Suppressor macrophage treated with lipopolysaccharide for 1 hour (primary cell): Measurements from ENCODE around the gene CPSF3.
"Not testable (repeated sequence)": the region's sequence is repeated elsewhere in the genome, so short reads cannot be mapped to it uniquely, and the experiment has no call there.

Experiments
- DNase-seq, 3 donors: peaks; one replicate each; pipeline ENCODE4 v3.0.0-alpha.2; 2020 to 2022

The CPSF3 gene

DNA sequence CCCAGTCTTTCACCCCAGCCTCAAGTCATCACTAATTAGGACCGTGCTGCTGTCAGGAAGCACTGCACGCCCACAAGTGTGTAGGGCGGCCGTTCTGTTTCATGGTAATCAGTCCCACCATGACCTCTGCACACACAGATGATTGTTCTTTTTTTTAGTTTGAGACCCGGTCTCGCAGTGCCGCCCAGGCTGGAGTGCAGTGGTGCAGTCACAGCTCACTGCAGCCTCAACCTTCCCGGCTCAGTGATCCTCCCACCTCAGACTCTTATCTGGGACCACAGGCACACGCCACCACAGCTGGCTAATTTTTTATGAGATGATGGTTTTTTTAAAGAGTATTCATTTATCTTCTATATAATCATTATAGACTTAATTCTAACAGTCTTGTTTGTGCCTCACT lies 49.1 kb downstream of the CPSF3 start:
- no peak for DNase-seq

DNA sequence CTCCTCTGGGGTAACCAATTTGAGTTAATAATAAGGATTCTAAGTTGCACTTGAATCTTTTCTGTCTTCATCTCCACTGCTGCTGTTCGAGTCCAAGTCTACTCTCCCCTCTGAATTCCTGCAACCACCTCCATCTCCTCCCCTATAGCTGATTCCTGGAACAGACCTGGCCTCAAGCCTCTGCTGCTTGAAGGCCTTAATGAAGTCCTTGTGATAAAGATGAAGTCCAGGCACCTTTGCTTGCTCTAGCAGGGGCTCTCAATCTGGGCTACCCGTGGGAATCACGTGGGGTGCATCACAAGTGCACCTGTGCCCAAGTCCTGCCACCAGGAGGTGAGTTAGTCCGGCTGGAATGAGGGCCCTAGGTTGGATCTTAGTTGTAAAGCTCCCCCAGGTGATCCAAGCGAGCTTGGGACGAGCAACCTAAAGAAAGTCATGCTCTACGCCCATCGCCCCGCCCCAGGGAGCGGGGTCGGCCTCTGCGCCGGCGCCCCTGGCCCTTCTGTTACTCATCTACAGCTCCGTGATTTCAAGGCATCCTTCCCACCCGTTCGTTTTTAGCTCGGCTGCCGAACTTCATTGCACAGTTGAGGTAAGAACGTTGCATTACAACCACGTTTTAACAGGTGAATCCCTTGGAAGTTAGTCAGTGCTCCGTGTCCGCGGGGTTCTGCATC lies 50.0 kb downstream of the CPSF3 start:
- DNase-seq: no peak

DNA sequence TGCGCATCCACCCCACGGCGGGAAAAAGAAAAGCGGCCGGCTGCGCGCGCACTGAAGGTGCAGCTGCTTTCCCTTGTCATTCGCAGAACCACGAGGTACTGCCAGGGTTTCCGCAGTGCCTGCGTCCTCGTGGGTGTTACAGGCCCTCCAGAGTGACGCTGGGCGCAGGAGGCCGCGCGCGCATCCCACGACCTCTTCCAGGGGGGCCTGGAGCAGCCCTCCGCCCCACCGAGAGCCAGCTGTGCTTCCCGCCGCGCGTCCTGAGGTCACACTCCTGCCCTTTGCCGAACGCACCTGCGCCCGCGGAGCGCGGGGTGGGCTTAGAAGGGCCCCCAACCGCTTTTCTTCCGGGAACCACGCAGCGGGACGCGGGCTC lies 50.5 kb downstream of the CPSF3 start:
- DNase-seq: peak; percentile 46 to 64 (median 50)

DNA sequence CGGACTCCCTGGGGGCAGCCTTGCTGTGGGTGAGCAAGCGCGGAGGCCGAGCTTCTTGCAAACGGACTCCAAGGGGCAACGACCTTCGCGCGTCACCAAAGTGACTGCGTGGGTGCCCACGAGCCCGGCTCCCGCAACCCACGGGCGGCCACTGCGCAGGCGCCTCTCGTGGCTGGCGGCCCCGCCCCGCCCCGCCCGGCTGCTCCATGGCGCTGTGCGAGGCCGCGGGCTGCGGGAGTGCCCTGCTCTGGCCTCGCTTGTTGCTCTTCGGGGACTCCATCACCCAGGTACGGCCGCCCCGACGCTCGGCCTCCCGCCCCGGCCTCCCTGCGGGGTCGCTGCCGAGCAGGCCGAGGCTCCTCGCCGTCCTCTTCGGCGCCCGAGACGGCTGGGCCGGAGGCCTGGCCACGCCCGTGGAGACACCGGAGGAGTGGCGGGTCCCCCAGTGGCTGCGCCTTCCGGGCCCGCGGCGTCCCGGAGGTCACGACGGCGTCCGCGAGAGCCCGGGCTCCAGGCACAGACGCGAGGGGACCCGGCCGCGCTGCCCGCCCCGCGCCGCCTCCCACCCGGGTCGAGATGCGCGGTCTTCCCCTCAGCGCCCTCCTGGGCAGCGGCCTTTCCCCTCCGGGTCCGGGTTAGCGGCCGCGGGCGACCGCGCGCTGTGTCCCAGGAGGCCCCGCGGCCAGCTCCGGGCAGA lies 51.1 kb downstream of the CPSF3 start, which contains the start of gene IAH1:
Gene IAH1 (plus strand): TSS at position 191 of the 697 bp plus-strand sequence. CDS start 16 bp downstream, at position 207.
- DNase-seq: peak; percentile 84 to 93 (median 91)

DNA sequence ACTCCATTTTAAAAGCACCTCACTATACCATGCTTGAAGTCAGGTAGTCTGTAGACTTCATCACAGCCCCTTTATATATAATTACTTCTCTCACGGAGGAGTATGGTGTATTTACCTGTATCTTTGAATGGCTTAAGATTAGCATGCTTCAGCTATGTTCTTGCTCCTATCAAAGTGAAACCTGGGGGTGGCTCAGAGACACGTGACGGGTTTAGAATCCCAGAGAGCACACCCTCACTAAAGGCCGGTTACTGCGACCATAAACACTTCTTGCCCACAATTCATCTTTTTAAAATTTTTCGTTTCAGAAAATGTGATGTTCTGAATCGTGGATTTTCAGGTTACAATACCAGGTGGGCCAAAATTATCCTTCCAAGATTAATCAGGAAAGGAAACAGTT lies 54.5 kb downstream of the CPSF3 start:
- DNase-seq: no peak

DNA sequence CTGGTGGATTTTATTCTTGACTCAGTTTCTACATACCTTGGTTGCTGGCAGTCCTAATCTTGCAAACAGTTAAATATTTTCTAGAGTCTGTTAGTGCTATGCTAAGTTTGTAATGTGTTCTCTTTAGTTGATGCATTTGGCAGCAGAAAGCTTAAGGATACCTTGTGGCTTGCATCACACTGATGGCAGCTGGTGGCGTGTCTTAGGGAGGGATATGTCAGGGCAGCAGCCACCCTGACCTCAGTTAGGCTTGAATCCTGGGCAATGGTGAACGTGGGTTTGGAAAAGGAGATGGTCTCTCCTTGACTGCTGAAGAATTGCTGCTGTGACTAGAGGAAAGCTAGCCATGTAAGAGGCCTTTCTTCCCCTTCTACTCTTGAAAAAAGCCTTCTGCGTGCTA lies 55.1 kb downstream of the CPSF3 start:
- no peak for DNase-seq

DNA sequence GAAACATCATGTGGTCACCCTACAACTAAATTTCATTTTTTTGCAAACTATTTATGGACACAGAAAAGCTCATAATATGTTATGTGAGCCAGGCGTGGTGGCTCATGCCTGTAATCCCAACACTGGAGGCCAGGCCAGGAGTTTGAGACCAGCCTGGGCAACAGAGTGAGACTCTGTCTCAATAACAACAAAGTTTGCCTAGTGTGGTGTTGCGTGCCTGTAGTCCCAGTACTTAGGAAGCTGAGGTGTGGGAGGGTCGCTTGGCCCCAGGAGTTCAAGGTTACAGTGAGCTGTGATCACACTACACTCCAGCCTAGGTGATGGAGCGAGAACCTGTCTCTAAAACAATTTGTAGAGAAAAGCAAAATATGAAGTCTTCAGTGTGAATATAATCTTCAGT lies 56.7 kb downstream of the CPSF3 start:
- no peak for DNase-seq

DNA sequence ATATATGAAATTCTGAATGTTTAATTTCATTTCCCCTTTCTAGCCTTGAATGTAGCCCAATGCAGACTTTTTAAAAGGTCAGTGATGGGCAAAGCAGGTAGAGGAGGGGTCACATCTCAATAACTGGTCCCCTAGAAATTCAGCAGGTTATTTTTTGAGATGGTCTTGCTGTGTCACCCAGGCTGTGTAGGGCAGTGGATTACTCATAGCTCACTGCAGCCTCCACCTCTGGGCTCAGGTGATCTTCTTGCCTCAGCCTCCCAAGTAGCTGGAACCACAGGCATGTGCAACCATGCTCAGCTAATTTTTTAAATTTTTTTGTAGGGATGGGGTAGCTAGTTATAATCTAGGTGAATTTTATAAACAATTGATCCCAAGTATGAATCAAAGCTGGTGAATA lies 59.7 kb downstream of the CPSF3 start:
- DNase-seq: no peak

DNA sequence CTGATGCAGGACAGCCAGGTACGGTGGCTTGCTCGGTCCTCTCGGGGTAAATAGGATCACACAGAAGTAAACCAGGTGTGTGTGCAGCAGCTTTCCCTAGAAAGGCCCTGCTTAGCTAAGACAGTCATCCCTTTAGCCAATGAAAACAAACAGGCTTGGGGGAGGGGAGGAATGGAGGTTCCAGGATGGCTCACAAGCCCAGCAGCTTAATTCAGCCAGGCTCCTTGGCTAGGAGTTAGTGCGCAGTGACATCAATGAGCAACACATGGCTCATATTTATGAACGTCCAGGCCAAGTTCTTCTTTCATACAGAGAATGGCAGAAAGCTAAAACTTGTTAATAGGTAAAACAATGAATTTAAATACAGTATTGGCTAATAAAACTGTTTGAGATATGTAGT lies 61.1 kb downstream of the CPSF3 start:
- no peak for DNase-seq

DNA sequence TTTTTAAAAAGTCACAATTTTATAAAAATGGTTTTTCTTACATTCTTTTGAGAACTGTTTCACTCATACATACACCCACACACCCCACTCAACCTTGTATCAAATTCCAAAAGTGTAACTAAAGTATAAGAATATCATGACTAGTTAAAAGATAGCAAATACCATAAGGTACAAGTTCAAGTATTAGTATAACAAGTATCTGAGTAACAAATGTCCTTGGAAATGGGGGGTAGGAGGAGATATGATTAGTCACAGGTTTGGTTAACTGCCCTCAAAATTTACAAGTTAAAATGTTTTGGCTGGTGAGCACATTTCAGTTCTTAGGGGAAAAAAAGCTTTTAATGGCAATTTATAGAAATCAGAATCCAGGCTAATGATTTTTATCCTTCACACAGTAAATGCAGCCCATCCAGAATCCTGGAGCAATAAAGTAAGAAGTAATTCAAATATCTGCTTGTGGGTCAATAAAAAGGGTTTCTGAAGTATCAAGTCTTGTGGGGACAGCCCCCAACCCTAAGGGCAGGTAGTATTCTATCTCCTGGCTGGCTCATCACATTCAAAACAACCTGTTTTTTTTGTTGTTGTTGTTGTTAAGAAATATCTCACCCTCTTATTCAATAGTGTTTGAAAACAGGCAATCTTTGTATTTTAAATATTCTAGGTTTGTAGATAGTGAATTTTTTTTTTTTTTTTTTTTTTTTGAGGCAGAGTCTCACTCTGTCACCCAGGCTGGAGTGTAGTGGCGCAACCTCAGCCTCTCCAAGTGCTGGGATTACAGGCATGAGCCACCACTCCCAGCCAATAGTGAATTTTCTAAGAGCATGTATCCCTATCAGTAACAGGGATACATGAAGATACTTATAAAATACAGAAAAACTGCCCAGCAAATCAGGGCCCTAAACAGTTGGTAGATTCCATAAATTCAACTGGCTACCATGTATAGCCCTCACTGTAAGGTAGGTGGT lies 65.4 kb downstream of the CPSF3 start:
- DNase-seq: no peak

DNA sequence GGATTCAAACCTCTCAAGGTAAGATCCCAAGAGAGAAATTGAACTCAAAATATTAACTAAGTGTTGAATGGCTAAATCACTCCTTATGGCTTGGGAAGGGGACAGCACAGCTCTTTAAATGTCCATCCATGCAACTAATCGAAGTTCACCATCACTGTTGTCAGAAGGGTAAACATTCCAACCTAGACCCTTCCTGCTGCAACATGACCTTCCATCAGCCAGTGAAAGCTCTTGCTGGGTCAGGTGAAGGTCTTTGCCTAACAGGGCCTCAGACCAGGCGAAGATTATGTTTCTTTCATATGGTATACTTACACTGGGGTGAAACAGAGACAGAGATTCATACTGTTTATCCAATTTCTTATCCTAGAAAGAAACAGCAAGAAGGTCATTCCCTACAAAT lies 67.3 kb downstream of the CPSF3 start:
- no peak for DNase-seq

DNA sequence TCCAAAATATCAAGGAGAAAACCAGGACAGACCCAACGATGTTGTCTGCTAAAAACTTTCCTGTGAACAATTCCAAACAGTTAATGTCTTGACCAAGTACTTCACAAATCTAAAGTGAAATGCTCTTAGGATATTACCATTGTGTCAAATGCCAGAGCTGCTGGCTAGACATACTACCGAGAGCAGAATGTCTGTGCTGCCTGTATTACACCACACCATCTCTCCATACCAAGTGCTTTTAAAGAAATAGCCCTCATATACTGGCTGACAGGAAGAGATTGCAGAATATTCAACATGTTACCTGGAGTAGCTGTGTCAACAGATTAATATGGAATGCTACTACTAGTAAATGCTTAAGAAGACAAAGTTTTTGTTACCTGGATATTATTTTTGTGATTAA lies 69.5 kb downstream of the CPSF3 start:
- no peak for DNase-seq

DNA sequence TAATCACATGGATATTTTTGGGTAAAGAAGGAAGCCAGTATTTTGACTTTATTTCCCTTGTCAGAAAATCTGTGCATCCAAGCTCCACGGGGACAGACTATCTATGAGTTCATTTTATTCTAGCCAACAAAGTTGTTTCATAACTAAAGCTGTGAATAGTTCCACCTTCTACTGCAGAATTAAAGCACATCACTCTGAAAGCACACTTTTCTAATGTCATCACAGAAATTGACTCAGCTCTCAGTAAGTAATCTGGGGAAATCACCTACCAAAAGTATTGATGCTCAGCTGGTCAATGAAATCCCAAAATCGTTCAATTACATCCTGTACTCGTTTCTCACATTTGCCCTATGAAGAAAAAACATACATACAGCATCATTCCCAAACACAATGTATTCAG lies 70.0 kb downstream of the CPSF3 start:
- DNase-seq: no peak

DNA sequence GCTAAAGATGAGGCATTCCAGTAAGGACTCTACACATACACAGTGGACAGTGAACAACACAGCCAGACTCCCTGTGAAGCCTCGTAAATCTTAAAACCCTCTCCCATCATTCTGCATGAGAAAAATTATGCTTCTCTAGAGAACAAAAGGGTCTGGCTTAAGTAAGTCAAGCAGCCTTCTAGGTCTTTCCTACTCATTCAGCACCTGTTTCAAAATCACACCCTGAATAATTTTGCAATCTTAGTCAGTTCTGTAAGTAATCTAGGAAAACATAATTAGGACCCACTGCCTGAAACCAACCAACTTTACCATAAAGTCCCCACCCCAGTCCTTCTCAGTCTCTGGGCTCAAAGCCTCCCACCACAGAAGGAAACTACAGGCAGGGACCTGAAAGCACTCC lies 70.6 kb downstream of the CPSF3 start:
- no peak for DNase-seq

DNA sequence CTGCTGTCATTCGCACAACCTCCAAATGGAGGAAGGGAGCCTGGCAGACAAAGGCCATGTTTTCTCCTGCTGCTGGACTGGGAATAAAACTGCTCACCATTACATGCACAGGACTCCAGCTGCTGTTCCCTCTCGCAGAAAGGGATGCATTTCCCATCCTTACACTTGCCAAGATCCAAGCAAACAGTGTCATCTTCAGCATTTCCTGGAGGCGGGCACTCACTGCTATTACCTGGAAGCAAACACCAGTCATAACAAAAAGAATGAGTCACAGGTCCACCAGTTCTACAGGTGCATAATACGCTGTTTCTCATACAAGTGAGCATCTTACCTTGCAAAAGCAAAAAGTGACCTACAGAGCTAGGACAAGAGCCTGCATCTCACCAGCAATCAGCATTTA lies 73.6 kb downstream of the CPSF3 start:
- no peak for DNase-seq

DNA sequence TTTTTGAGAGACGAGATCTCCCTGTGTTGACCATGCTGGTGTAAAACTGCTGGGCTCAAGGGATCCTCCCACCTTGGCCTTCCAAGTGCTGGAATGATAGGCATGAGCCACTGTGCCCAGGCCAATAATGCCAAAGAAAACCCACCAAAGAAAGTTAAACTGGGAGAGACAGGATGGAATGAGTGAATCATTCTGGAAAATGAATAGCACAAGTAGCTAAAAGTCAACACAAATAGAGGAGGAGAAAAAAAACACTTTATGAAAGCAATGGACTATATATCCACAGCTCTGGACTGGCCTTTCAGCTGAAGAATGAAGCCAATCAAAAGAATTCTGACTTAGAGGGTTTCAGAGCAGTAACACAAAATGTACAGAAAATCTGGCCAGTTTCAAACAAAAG lies 74.8 kb downstream of the CPSF3 start:
- no peak for DNase-seq

DNA sequence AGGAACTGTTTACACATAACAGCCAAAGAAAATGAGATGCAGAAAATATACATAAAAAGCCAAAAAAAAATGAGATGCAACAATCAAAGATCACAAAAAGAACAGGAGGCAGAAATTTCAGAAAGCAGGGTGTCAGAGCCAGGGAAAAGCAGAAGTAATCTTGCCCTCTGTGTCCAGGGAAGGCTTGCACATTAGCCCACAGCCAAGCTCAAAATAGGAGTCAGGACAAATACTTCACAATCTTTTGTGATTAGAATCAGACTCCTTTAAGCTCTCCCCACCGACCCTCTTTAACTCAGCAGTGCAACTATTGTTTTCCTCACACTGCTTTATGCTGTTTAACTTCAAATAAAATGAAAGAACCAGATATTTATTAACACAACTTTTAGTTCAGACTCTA lies 85.5 kb downstream of the CPSF3 start:
- DNase-seq: peak in 2 of 3 donors; percentile 22 to 31

DNA sequence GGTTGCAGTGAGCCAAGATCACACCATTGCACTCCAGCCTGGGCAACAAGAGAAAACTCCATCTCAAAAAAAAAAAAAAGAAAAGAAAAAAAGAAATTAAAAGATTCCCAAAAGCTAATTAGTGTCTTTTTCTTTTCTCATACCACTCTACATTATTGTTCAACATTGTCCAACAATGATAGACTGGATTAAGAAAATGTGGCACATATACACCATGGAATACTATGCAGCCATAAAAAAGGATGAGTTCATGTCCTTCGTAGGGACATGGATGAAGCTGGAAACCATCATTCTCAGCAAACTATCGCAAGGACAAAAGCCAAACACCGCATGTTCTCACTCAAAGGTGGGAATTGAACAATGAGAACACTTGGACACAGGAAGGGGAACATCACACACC lies 90.5 kb downstream of the CPSF3 start:
- DNase-seq: not testable (repeated sequence)

DNA sequence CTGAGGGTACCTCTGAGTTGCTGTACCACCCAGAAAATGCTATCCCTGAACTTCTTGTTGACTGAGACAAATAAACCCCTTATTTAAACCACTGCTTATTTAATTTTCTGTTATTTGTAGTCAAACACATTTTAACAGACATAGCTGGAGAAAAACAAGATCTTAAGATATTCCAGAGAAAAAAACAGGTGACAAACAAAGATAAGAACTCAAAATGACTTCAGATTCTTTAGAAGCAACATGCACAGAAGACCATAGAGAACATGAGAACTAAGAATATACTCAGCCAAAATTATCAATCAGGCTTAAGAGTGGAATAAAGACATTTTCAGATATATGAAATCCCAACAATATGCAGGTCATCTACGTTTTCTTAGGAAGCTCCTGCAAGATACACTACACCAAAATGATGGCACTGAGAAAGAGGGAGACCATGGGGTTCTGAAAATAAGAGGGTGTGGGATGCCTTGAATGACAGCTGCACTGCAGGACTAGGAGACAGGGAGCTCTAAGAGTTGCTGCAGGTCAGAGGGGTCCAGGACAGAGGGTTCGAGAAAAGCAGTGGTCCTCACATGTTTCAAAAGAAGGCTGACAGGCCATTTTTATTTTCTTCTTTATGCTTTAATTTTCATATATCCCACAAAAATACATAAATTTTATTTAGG lies 93.8 kb downstream of the CPSF3 start:
- no peak for DNase-seq

DNA sequence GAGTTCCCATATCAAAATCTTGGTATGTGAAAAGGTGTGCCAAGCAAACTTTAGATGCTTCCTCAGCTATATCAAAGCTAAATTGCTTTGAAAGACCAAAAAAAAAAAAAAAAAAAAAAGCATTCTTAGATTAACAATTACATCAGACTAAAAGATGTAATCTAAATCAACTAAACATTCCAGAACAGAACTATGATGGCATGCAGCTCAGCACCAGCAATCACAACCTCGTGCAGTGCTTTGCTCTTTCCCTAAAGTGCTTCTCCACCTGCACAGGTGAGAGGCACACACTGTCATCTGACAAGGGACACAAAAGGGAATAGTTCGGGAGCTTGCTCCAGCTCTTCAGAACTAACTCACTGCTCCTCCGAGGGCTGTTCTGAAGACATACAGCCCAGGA lies 94.7 kb downstream of the CPSF3 start:
- DNase-seq: no peak

DNA sequence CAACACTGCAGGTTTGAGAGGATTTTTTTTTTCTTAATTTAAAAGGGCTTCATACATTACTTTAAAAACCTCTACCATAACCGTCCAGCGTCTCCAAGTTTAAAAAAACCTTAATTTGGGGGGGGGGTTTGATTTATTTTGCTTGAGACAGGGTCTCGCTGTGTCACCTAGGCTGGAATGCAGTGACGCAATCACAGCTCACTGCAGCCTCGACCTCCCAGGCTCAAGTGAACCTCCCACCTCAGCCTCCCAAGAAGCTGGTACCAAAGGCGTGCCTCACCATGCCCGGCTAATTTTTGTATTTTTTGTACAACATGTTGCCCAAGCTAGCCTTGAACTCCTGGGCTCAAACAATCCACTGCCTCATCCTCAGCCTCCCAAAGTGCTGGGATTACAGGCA lies 95.3 kb downstream of the CPSF3 start:
- no peak for DNase-seq

DNA sequence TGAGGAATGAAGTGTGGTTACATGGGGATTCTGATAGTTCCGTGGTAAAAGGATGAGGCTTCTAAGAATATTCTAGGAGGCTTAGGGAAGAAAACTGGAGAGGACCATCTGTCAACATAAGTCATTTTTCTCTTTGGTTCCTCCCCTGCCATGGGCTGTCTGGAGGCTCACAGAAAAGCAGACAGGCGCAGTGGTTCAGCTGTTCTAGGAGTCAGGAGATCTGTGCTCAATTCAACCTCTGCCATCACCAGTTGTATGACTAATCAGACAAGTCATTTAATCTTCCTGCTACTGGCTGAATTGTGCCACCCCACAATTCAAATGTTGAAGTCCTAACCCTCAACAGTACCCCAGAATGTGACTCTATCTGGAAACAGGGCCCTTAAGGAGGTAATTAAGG lies 95.8 kb downstream of the CPSF3 start:
- peak; percentile 26 to 44 (median 44) for DNase-seq
